Pancreas (tissue), 10 donors: ENCODE results near the gene MBLAC2. TPM values are rescaled to one million over a fixed set of nuclear protein-coding genes. Genes with fewer than 3 reads are reported as not detected.

Experiments used
- ATAC-seq, 4 donors: fragments of 200-7000 bp; cut with Tn5 transposase; one replicate each; pipeline versions ENCODE4 v1.8.0 to v1.9.1; 2020; ENCODE audit warnings: mild to moderate bottlenecking in 4 of 4, moderate library complexity in 4 of 4
- DNase-seq, 6 donors: peaks; one replicate each; pipeline ENCODE4 v3.0.0-alpha.2; 2020
- FAIRE-seq: peaks from 2 replicates; lab custom pipeline; 2012; peaks lifted over from hg19 to GRCh38; lab: Jason Lieb, UNC
- H3K27ac ChIP-seq, 4 donors: fragments of 200-600 bp; sonication (generic); 1 replicate in 3 of 4; 2 replicates in 1 of 4; pipeline versions ENCODE4 v1.5.0 to v1.8.0; 2020
- H3K27me3 ChIP-seq, 4 donors: fragments of 200-600 bp; one replicate each; pipeline ENCODE4 v1.8.0; 2021
- H3K36me3 ChIP-seq, 3 donors: fragments of 200-600 bp; sonication (generic) in 1 of 3; one replicate each; pipeline versions ENCODE4 v1.5.0 to v1.8.0; 2020 to 2021
- H3K4me1 ChIP-seq, 3 donors: fragments of 200-600 bp; one replicate each; pipeline ENCODE4 v1.8.0; 2021
- H3K4me3 ChIP-seq, 4 donors: fragments of 200-600 bp; sonication (generic) in 2 of 4; one replicate each; pipeline versions ENCODE4 v1.5.0 to v1.8.0; 2020 to 2021
- H3K9me3 ChIP-seq, 4 donors: fragments of 200-600 bp; one replicate each; pipeline ENCODE4 v1.8.0; 2021
- CTCF ChIP-seq, 4 donors: fragments of 200-600 bp; sonication (generic) in 3 of 4; IDR thresholded peaks; one replicate each; pipeline versions ENCODE4 v1.5.0 to v1.8.0; 2021; ENCODE audit warnings: antibody characterized with exemption in 4 of 4
- WGBS, 2 donors: extraction: QIAGEN DNeasy Blood & Tissue Kit; methylation state at CpG; one replicate each; pipeline ENCODE4 v1.1.7; 2013; 5-methylcytosine and 5-hydroxymethylcytosine counted together
- intact Hi-C, 3 donors: fragments of 100-400 bp; cut with DNase I; formaldehyde crosslinking; loops; one replicate each; pipeline versions ENCODE4 v1.11.1 to v1.14.2; 2022
- polyA plus RNA-seq, 2 donors: library from polyadenylated mRNA; stranded (reverse); fragments of 200-250 nt; gene quantifications; one replicate each; pipeline ENCODE4 v1.2.3, GENCODE V29; 2013
- total RNA-seq, 6 donors: library from RNA; stranded (reverse); fragmentation: NEBNext Ultra II Directional in 4 of 6; extraction: Animal tissue kit (Norgen Biotek cat#: 25700) in 4 of 6; gene quantifications; one replicate each; pipeline versions ENCODE4 v1.2.1 to v1.2.4, GENCODE V29; 2021 to 2023
- donor health status: healthy with polysubstance abuse.
- donor health status: DM: no; HTN: no; CAD: no; lungs with moderate emphysema.
- donor health status: DM: no; HTN: no; CAD: no.
- donor health status: control.
- donor health status: control.
- donor health status: Bipolar disorder and iron deficiency.
- donor health status: DM: yes; HTN: yes; CAD: no.
- donor health status: DM: no; HTN: no; CAD: no.
- donor health status: DM: no; HTN: no; CAD: no.
- donor health status: DM: yes; HTN: yes; CAD: no.

The MBLAC2 gene
- total and polyA plus RNA-seq, 8 donors, result 1.5 to 3.5 (median 2.8) TPM

- no peaks in the 10 kb centered on the region for H3K36me3 ChIP-seq
- H3K27ac ChIP-seq, result peak within 1 kb of the TSS; percentile 89 to 93 (median 90)
- FAIRE-seq (peak; percentile 89), ATAC-seq (peak; percentile 94 to 98 (median 95)), DNase-seq (peak; percentile 90 to 94 (median 92))
- peaks cover 0 to 3% (median 0%) of the 10 kb centered on the region in 3 donors for H3K4me1 ChIP-seq
- WGBS, 2 donors, result 0 to 1% methylated on average over 51 of the region's 51 CpGs
- TF ChIP-seq CTCF (IDR thresholded peaks at IDR 0.05), result no peak
- no peaks in the 10 kb centered on the region for H3K27me3 ChIP-seq
- peak within 1 kb of the TSS; percentile 38 to 89 (median 65) for H3K4me3 ChIP-seq
- intact Hi-C loops, result no loop called here
- no peaks in the 10 kb centered on the region for H3K9me3 ChIP-seq
Measured at GRCh38 chr5:90409318-90410177, 65.0 kb downstream of the MBLAC2 start, which contains the start of gene CETN3. TSS of gene CETN3 (minus strand) at chr5:90409756. CDS start at chr5:90409661, 95 bp downstream.

- peaks cover 0 to 3% (median 0%) of the 10 kb centered on the region in 3 donors for H3K4me1 ChIP-seq
- no peaks in the 10 kb centered on the region for H3K9me3 ChIP-seq
- peak overlapping the region; percentile 89 to 93 (median 90) for H3K27ac ChIP-seq
- intact Hi-C loops, result no loop called here
- DNase-seq (no peak), FAIRE-seq (no peak), ATAC-seq (no peak)
- H3K36me3 ChIP-seq, result no peaks in the 10 kb centered on the region
- no peaks in the 10 kb centered on the region for H3K27me3 ChIP-seq
- peak overlapping the region; percentile 38 to 89 (median 65) for H3K4me3 ChIP-seq
- no peak for TF ChIP-seq CTCF (IDR thresholded peaks at IDR 0.05)
- 4 to 5% methylated on average over 14 of the region's 14 CpGs for WGBS, 2 donors
Measured at GRCh38 chr5:90408571-90409317, 65.8 kb downstream of the MBLAC2 start.

Other genes with a start within 250 kb of the MBLAC2 start
- 10 to 100 TPM in 1 of 6 donors, 1 to 10 TPM in 5; 3.3 to 10.0 (median 5.0) TPM for gene CETN3, start 65.0 kb downstream of the MBLAC2 start, total RNA-seq
- gene CETN3, start 65.0 kb downstream of the MBLAC2 start, polyA plus RNA-seq, result 1 to 10 TPM; 5.6 to 9.7 TPM
- 1 to 10 TPM in 3 of 6 donors, under 1 TPM in 3; 0.60 to 1.3 (median 0.97) TPM for gene POLR3G, start 93 bp upstream of the MBLAC2 start, total RNA-seq
- gene POLR3G, start 93 bp upstream of the MBLAC2 start, polyA plus RNA-seq, result under 1 TPM; 0.53 to 0.96 TPM
- 10 to 100 TPM in 1 of 6 donors, 1 to 10 TPM in 5; 6.0 to 11.7 (median 7.8) TPM for gene LYSMD3, start 54.8 kb upstream of the MBLAC2 start, total RNA-seq
- 1 to 10 TPM; 2.5 to 6.5 TPM for gene LYSMD3, start 54.8 kb upstream of the MBLAC2 start, polyA plus RNA-seq
- 1 to 10 TPM; 4.0 to 6.5 (median 5.4) TPM for gene ADGRV1, start 84.0 kb upstream of the MBLAC2 start, total RNA-seq
- gene ADGRV1, start 84.0 kb upstream of the MBLAC2 start, polyA plus RNA-seq, result 1 to 10 TPM; 3.9 to 6.9 TPM